LNCAP (cell line): ENCODE results near the gene APP.

Source experiments
- CTCF ChIP-seq: fragments of 450-650 bp; IDR thresholded peaks from 2 replicates; pipeline ENCODE4 v1.5.1; 2017; ENCODE audit warnings: mild to moderate bottlenecking

The APP gene

GRCh38 chr21:26042181-26042876, 128.2 kb downstream of the APP start:
- TF ChIP-seq CTCF: no peak

GRCh38 chr21:26041431-26042180, 129.0 kb downstream of the APP start:
- no peak for TF ChIP-seq CTCF

- TF ChIP-seq CTCF: no peak
These were observed 133.7 kb downstream of the APP start for GRCh38 chr21:26036916-26037315.

- TF ChIP-seq CTCF: no peak
These were observed 138.3 kb downstream of the APP start for GRCh38 chr21:26032263-26032662.

GRCh38 chr21:26028183-26028582, 142.4 kb downstream of the APP start:
- no peak for TF ChIP-seq CTCF

GRCh38 chr21:26027696-26028095, 142.9 kb downstream of the APP start:
- TF ChIP-seq CTCF: no peak

- TF ChIP-seq CTCF: no peak
These were observed 144.7 kb downstream of the APP start for GRCh38 chr21:26025536-26026512.
